ENCODE data around the gene KPNA4.
"Not testable (repeated sequence)": the region's sequence is repeated elsewhere in the genome, so short reads cannot be mapped to it uniquely, and the experiment has no call there.

KPNA4 gene

GRCh38 chr3:160562952-160563351 is 2.4 kb downstream of the KPNA4 start:
- Mint-ChIP-seq H3K36me3 (ENCODE audit: low read depth) (peaks cover 26% of the 10 kb centered on the region), H3K27ac (peak overlapping the region; percentile 75), H3K4me1 (ENCODE audit: low read depth) (peaks cover 52% of the 10 kb centered on the region), H3K27me3 (ENCODE audit: low read depth) (no peaks in the 10 kb centered on the region), H3K4me3 (peak overlapping the region; percentile 70), H3K9me3 (no peaks in the 10 kb centered on the region)
- no peak for DNase-seq (ENCODE audit: low spot score)

- Mint-ChIP-seq H3K4me3 (no peak overlapping the region), H3K36me3 (ENCODE audit: low read depth) (peaks cover 19% of the 10 kb centered on the region), H3K27ac (no peak overlapping the region), H3K27me3 (ENCODE audit: low read depth) (no peaks in the 10 kb centered on the region), H3K4me1 (ENCODE audit: low read depth) (peaks cover 24% of the 10 kb centered on the region), H3K9me3 (no peaks in the 10 kb centered on the region)
- DNase-seq (ENCODE audit: low spot score): no peak
Observed at GRCh38 chr3:160557571-160557970, 7.8 kb downstream of the KPNA4 start.

- no peak for DNase-seq (ENCODE audit: low spot score)
- H3K36me3 Mint-ChIP-seq (ENCODE audit: low read depth): peaks cover 19% of the 10 kb centered on the region
- peaks cover 12% of the 10 kb centered on the region for H3K4me1 Mint-ChIP-seq (ENCODE audit: low read depth)
- H3K9me3 Mint-ChIP-seq: peaks cover 5% of the 10 kb centered on the region
- H3K4me3 Mint-ChIP-seq: no peak overlapping the region
- H3K27me3 Mint-ChIP-seq (ENCODE audit: low read depth): no peaks in the 10 kb centered on the region
- no peak overlapping the region for H3K27ac Mint-ChIP-seq
Observed at GRCh38 chr3:160556141-160556540, 9.2 kb downstream of the KPNA4 start.

- peaks cover 10% of the 10 kb centered on the region for H3K4me1 Mint-ChIP-seq (ENCODE audit: low read depth)
Observed at GRCh38 chr3:160554980-160555379, 10.4 kb downstream of the KPNA4 start.

GRCh38 chr3:160553827-160554226 is 11.5 kb downstream of the KPNA4 start:
- H3K27ac Mint-ChIP-seq: no peak overlapping the region
- no peak for DNase-seq (ENCODE audit: low spot score)
- H3K4me1 Mint-ChIP-seq (ENCODE audit: low read depth): peaks cover 4% of the 10 kb centered on the region
- no peak overlapping the region for H3K4me3 Mint-ChIP-seq
- peaks cover 38% of the 10 kb centered on the region for H3K36me3 Mint-ChIP-seq (ENCODE audit: low read depth)
- H3K27me3 Mint-ChIP-seq (ENCODE audit: low read depth): no peaks in the 10 kb centered on the region
- H3K9me3 Mint-ChIP-seq: peaks cover 28% of the 10 kb centered on the region

More at GRCh38 chr3:160554980-160555379, 10.4 kb downstream of the KPNA4 start:
- Mint-ChIP-seq H3K27me3 (ENCODE audit: low read depth) (no peaks in the 10 kb centered on the region), H3K36me3 (ENCODE audit: low read depth) (peaks cover 30% of the 10 kb centered on the region), H3K27ac (no peak overlapping the region), H3K9me3 (peaks cover 17% of the 10 kb centered on the region), H3K4me3 (no peak overlapping the region)
- no peak for DNase-seq (ENCODE audit: low spot score)

- H3K9me3 Mint-ChIP-seq: peaks cover 28% of the 10 kb centered on the region
- no peak for DNase-seq (ENCODE audit: low spot score)
- no peaks in the 10 kb centered on the region for H3K27me3 Mint-ChIP-seq (ENCODE audit: low read depth)
- peaks cover 15% of the 10 kb centered on the region for H3K4me1 Mint-ChIP-seq (ENCODE audit: low read depth)
- H3K36me3 Mint-ChIP-seq (ENCODE audit: low read depth): peaks cover 28% of the 10 kb centered on the region
- H3K4me3 Mint-ChIP-seq: no peak overlapping the region
- H3K27ac Mint-ChIP-seq: no peak overlapping the region
Observed at GRCh38 chr3:160546727-160547126, 18.6 kb downstream of the KPNA4 start.

GRCh38 chr3:160545504-160545871 is 19.9 kb downstream of the KPNA4 start:
- peaks cover 16% of the 10 kb centered on the region for H3K9me3 Mint-ChIP-seq
- H3K4me3 Mint-ChIP-seq: no peak overlapping the region
- H3K36me3 Mint-ChIP-seq (ENCODE audit: low read depth): peaks cover 16% of the 10 kb centered on the region
- peaks cover 15% of the 10 kb centered on the region for H3K4me1 Mint-ChIP-seq (ENCODE audit: low read depth)
- no peak for DNase-seq (ENCODE audit: low spot score)
- H3K27ac Mint-ChIP-seq: no peak overlapping the region
- H3K27me3 Mint-ChIP-seq (ENCODE audit: low read depth): no peaks in the 10 kb centered on the region

- Mint-ChIP-seq H3K27ac (no peak overlapping the region), H3K9me3 (peaks cover 11% of the 10 kb centered on the region), H3K36me3 (ENCODE audit: low read depth) (peaks cover 11% of the 10 kb centered on the region), H3K27me3 (ENCODE audit: low read depth) (no peaks in the 10 kb centered on the region), H3K4me3 (no peak overlapping the region), H3K4me1 (ENCODE audit: low read depth) (peaks cover 15% of the 10 kb centered on the region)
- DNase-seq (ENCODE audit: low spot score): no peak
Observed at GRCh38 chr3:160544844-160545503, 20.4 kb downstream of the KPNA4 start.

GRCh38 chr3:160540551-160540950 is 24.8 kb downstream of the KPNA4 start:
- Mint-ChIP-seq H3K4me1 (ENCODE audit: low read depth) (peaks cover 14% of the 10 kb centered on the region), H3K27me3 (ENCODE audit: low read depth) (no peaks in the 10 kb centered on the region), H3K9me3 (no peaks in the 10 kb centered on the region), H3K36me3 (ENCODE audit: low read depth) (peaks cover 3% of the 10 kb centered on the region), H3K27ac (no peak overlapping the region), H3K4me3 (no peak overlapping the region)
- no peak for DNase-seq (ENCODE audit: low spot score)

- H3K4me1 Mint-ChIP-seq (ENCODE audit: low read depth): peaks cover 8% of the 10 kb centered on the region
- no peaks in the 10 kb centered on the region for H3K27me3 Mint-ChIP-seq (ENCODE audit: low read depth)
- DNase-seq (ENCODE audit: low spot score): no peak
- H3K9me3 Mint-ChIP-seq: no peaks in the 10 kb centered on the region
- H3K4me3 Mint-ChIP-seq: no peak overlapping the region
- peaks cover 2% of the 10 kb centered on the region for H3K36me3 Mint-ChIP-seq (ENCODE audit: low read depth)
- no peak overlapping the region for H3K27ac Mint-ChIP-seq
Observed at GRCh38 chr3:160538895-160539294, 26.5 kb downstream of the KPNA4 start.

- Mint-ChIP-seq H3K9me3 (no peaks in the 10 kb centered on the region), H3K27ac (no peak overlapping the region), H3K4me3 (no peak overlapping the region), H3K4me1 (ENCODE audit: low read depth) (peaks cover 8% of the 10 kb centered on the region), H3K36me3 (ENCODE audit: low read depth) (peaks cover 2% of the 10 kb centered on the region), H3K27me3 (ENCODE audit: low read depth) (no peaks in the 10 kb centered on the region)
- DNase-seq (ENCODE audit: low spot score): no peak
Observed at GRCh38 chr3:160537729-160538128, 27.6 kb downstream of the KPNA4 start.

GRCh38 chr3:160532371-160532770 is 33.0 kb downstream of the KPNA4 start:
- Mint-ChIP-seq H3K36me3 (ENCODE audit: low read depth) (peaks cover 23% of the 10 kb centered on the region), H3K9me3 (no peaks in the 10 kb centered on the region), H3K27ac (no peak overlapping the region), H3K4me3 (no peak overlapping the region), H3K27me3 (ENCODE audit: low read depth) (no peaks in the 10 kb centered on the region), H3K4me1 (ENCODE audit: low read depth) (peaks cover 5% of the 10 kb centered on the region)
- no peak for DNase-seq (ENCODE audit: low spot score)

- H3K4me3 Mint-ChIP-seq: no peak overlapping the region
- H3K4me1 Mint-ChIP-seq (ENCODE audit: low read depth): peaks cover 5% of the 10 kb centered on the region
- H3K27me3 Mint-ChIP-seq (ENCODE audit: low read depth): no peaks in the 10 kb centered on the region
- no peaks in the 10 kb centered on the region for H3K9me3 Mint-ChIP-seq
- H3K27ac Mint-ChIP-seq: no peak overlapping the region
- no peak for DNase-seq (ENCODE audit: low spot score)
- peaks cover 30% of the 10 kb centered on the region for H3K36me3 Mint-ChIP-seq (ENCODE audit: low read depth)
Observed at GRCh38 chr3:160531311-160531710, 34.1 kb downstream of the KPNA4 start.

- not testable (repeated sequence) for H3K4me3 Mint-ChIP-seq; H3K4me1 Mint-ChIP-seq (ENCODE audit: low read depth)
Observed at GRCh38 chr3:160516391-160516790, 49.0 kb downstream of the KPNA4 start.

GRCh38 chr3:160501325-160501724 is 64.0 kb downstream of the KPNA4 start:
- Mint-ChIP-seq H3K4me3 (no peak overlapping the region), H3K27ac (no peak overlapping the region), H3K27me3 (ENCODE audit: low read depth) (no peaks in the 10 kb centered on the region), H3K4me1 (ENCODE audit: low read depth) (no peaks in the 10 kb centered on the region), H3K36me3 (ENCODE audit: low read depth) (peaks cover 36% of the 10 kb centered on the region), H3K9me3 (no peaks in the 10 kb centered on the region)
- no peak for DNase-seq (ENCODE audit: low spot score)

More at GRCh38 chr3:160516391-160516790, 49.0 kb downstream of the KPNA4 start:
- H3K27ac Mint-ChIP-seq; H3K9me3 Mint-ChIP-seq; DNase-seq (ENCODE audit: low spot score); H3K27me3 Mint-ChIP-seq (ENCODE audit: low read depth): not testable (repeated sequence)
- peaks cover 42% of the 10 kb centered on the region for H3K36me3 Mint-ChIP-seq (ENCODE audit: low read depth)

Measured in T-helper 2 cell treated with Interferon-gamma antibody and Interleukin-4, amounts not matched to agents 5 μg/mL and 100 μg/mL, for 36 hours (primary cell).